OCI-LY3 (cell line): Measurements from ENCODE around the gene ANKRD29.

Source experiments
- EZH2phosphoT487 ChIP-seq: fragments of 200-600 bp; shearing (Covaris generic); IDR thresholded peaks from 2 replicates; pipeline ENCODE4 v1.6.1; 2018; ENCODE audit warnings: antibody characterized with exemption, mixed run types, low read depth
- TF ChIP-seq, protein P1 (sequence below): fragments of 200-600, 300-600 bp; sonication (generic); IDR thresholded peaks from 2 replicates; pipeline ENCODE4 v1.5.1; 2014; ENCODE audit warnings: antibody characterized with exemption, low read length, low read depth

DNA sequence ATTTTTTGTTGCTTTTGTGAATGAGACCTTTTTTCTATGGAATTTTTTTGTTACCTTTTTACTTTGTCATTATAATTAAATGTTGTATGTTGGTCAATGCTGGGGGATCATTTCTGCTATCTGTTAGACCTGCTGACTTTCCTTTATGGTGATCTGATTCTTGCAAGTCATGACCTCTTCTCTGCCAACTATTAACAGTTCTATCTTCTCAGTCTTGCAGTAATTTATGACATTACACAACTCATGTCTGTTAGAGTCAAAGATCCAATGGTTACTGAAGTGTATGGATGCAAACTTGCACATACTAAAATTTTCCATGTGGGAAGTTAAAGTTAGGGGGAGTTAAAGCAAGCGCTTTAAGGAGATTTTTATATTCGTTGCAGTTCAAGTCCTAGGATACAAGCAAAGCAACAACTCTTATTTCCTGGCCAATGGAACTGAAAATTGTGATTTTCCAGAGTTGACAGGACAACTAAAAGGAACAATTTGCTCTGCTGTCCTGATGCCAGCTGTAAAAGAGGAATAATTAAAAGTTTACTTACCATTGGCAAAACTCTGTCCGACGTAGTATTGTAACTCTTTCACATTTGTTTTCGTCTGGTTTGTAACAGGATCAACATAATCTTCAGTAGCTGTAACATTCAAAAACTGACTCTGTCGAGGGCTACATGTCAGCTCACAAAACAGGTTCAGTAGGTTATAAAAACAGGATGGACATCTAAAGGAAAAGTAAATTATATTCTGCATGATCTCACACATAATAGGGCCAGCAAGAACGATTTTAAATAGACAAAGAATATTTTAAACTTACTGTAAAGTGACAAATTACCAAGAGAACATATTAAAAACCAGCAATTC is 94.2 kb downstream of the ANKRD29 start:
- TF ChIP-seq, protein P1, sequence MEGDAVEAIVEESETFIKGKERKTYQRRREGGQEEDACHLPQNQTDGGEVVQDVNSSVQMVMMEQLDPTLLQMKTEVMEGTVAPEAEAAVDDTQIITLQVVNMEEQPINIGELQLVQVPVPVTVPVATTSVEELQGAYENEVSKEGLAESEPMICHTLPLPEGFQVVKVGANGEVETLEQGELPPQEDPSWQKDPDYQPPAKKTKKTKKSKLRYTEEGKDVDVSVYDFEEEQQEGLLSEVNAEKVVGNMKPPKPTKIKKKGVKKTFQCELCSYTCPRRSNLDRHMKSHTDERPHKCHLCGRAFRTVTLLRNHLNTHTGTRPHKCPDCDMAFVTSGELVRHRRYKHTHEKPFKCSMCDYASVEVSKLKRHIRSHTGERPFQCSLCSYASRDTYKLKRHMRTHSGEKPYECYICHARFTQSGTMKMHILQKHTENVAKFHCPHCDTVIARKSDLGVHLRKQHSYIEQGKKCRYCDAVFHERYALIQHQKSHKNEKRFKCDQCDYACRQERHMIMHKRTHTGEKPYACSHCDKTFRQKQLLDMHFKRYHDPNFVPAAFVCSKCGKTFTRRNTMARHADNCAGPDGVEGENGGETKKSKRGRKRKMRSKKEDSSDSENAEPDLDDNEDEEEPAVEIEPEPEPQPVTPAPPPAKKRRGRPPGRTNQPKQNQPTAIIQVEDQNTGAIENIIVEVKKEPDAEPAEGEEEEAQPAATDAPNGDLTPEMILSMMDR = no peak
- no peak for TF ChIP-seq EZH2phosphoT487
